ENCODE data around the gene AKT1.
"Not testable (repeated sequence)": the region's sequence is repeated elsewhere in the genome, so short reads cannot be mapped to it uniquely, and the experiment has no call there.

The AKT1 gene

DNA sequence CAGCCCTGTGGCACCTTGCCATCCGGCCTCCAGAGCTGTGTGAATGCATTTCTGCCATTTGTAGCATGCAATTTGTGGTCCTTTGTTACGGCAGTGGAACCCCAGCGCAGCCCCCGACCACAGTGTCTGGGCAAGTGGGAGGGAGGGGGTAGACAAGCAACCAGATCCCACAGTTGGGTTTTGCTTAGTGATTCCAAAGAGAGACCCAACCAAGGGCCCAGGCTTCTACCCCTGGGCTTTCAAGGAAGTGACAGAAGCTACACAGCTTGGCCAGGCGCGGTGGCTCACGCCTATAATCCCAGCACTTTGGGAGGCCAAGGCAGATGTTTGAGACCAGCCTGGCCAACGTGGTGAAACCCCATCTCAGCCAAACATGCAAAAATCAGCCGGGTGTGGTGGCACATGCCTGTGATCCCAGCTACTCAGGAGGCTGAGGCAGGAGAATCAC is 23.2 kb upstream of the AKT1 start:
- DNase-seq (ENCODE audit: low read depth): no peak

- DNase-seq (ENCODE audit: low read depth): no peak
These were observed 22.6 kb upstream of the AKT1 start for GRCh38 chr14:104817930-104818713.

- DNase-seq (ENCODE audit: low read depth): no peak
These were observed 21.0 kb upstream of the AKT1 start for GRCh38 chr14:104816616-104816884.

GRCh38 chr14:104814701-104815100 is 19.2 kb upstream of the AKT1 start:
- not testable (repeated sequence) for DNase-seq (ENCODE audit: low read depth)

- no peak for DNase-seq (ENCODE audit: low read depth)
These were observed 17.7 kb upstream of the AKT1 start for GRCh38 chr14:104813286-104813685.

DNA sequence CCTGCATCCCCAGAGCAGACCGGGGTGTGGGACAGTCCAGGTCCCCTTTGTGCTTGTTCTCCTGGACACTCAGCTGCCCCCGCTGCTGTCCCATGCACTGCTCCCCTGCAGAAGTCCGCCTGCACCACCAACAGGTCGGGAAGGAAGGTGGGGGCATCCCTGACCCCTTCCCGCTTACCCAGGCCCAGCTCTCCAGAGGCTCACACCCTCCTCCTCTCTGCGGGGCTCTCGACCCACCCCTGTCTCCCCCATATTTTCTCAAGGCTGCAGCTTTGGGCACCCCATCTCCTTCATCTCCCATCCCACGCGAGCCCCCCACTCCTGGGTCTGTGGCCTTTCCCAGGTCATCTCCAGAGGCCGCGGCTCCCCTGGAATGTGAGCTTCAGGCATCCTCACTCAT is 14.8 kb upstream of the AKT1 start:
- DNase-seq (ENCODE audit: low read depth): no peak

- no peak for DNase-seq (ENCODE audit: low read depth)
These were observed 12.9 kb upstream of the AKT1 start for GRCh38 chr14:104808456-104808855.

- DNase-seq (ENCODE audit: low read depth): no peak
These were observed 11.3 kb upstream of the AKT1 start for GRCh38 chr14:104806625-104807465.

DNA sequence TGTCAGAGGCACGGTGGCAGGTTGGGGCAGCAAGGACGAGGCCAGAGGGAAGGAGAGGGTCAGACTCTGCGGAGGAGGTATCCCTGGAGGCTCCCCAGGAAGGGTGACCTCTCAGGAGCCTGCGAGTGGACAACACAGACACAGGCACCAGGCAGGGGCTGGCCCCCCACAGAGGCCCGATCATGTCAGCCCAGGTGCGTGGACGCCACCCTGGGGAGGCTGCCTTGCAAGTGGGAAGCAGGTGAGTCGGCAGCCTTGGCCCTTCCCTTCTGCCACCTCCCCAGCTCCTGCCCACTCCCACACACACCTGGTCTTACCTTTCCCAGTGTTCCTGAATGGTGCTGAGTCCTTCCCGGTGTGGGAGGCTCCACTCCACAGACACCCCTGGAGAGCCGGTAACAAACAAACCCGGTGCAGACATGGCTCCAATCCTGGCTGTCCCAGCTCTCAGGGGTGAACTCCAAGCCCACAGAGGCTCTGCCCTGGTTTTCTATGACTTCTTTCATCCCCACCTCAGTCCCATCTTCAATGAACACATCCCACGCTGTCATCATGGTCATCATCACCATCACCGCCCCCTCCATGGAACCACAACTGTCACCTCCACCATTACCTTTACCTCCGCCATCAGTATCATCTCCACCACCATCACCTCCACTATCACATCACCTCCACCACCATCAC is 10.5 kb upstream of the AKT1 start:
- DNase-seq (ENCODE audit: low read depth): no peak

DNA sequence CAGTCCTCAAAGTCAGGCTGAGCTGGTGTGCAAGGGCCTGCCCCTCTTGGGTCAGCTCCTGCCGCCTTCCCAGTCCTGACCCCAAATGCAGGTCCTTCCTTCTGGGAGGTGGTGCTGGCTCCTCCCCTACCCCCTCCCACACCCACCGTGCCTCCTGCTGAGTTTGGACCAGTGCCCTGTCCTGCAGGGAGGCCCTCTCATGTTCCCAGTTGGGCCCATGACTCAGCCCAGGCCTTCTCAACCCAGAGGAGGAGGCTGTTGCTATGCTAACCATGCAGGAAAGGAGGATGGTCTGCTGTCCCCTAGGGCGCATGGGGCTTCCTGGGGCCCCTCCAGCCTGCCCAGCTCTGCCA is 9.8 kb upstream of the AKT1 start:
- no peak for DNase-seq (ENCODE audit: low read depth)

- DNase-seq (ENCODE audit: low read depth): no peak
These were observed 9.2 kb upstream of the AKT1 start for GRCh38 chr14:104804481-104805325.

- peak; percentile 49 for DNase-seq (ENCODE audit: low read depth)
These were observed 8.4 kb upstream of the AKT1 start for GRCh38 chr14:104803912-104804410.

GRCh38 chr14:104803280-104803911 is 7.8 kb upstream of the AKT1 start:
- DNase-seq (ENCODE audit: low read depth): no peak

DNA sequence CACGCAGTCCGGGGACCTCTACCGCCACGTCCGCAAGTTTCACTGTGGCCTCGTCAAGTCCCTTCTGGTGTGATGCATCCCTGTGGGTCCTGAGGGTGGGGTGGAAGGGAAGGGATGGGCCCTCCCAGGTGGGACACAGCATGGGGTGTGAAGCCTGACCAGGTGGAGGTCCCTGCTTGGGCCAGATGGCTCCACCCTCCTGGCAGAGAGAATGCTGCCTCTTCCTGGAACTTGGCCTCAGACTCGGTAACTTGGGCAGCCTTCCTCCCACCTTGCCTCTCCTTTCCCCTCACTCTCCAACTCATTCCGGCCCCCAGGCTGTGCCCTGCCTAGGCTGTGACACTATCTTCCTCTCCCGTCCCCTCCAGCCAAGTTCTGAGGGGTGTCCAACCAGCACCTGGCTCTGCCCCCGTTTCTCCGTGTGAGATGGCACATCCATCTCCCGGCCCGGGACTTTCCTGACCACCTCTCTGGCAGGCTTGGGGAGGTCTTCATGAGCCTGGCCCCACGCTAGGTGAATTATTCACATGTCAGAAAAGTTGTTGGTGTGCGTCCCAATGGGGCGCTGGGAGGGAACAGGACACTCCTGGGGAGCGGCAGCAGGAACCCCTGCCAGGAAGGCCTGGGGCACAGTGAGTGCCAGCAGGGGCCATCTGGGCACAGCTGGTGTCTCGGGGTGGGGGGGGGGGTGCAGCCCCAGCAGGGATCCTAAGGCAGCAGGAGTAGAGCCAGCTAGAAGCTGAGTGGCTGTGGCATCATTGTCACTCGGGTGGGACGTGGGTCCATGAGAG is 7.0 kb upstream of the AKT1 start:
- no peak for DNase-seq (ENCODE audit: low read depth)

GRCh38 chr14:104801520-104802393 is 6.2 kb upstream of the AKT1 start:
- DNase-seq (ENCODE audit: low read depth): no peak

DNA sequence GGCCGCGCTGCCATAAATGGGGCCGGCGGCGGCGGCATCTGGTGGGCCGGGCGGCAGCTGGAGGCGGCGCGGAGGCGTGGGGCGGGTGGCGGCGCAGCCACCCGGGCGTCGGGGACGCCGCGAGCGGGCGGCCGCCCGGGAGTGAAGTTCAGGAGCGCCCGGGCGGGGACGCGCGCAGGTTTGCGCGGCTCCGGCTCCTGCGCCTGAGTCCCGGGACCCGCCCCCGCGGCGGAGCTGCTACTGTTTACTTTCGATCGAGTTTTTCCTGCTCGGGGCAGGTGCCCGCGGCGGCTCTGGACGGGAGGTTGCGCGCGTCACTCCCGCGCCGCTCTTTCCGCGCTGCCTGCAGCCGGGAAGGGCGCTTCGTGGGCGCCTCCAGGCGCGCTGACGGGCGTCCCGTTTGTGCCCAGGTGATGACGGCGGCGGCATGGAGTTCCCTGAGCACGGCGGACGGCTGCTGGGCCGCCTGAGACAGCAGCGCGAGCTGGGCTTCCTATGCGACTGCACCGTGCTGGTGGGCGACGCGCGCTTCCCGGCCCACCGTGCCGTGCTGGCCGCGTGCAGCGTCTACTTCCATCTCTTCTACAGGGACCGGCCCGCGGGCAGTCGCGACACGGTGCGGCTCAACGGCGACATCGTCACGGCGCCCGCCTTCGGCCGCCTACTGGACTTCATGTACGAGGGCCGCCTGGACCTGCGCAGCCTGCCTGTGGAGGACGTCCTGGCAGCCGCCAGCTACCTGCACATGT is 5.4 kb upstream of the AKT1 start, which contains the start of gene ZBTB42:
Gene ZBTB42 (plus strand): TSS at position 331 of the 749 bp plus-strand sequence. CDS start 97 bp downstream, at position 428.
- no peak for DNase-seq (ENCODE audit: low read depth)

DNA sequence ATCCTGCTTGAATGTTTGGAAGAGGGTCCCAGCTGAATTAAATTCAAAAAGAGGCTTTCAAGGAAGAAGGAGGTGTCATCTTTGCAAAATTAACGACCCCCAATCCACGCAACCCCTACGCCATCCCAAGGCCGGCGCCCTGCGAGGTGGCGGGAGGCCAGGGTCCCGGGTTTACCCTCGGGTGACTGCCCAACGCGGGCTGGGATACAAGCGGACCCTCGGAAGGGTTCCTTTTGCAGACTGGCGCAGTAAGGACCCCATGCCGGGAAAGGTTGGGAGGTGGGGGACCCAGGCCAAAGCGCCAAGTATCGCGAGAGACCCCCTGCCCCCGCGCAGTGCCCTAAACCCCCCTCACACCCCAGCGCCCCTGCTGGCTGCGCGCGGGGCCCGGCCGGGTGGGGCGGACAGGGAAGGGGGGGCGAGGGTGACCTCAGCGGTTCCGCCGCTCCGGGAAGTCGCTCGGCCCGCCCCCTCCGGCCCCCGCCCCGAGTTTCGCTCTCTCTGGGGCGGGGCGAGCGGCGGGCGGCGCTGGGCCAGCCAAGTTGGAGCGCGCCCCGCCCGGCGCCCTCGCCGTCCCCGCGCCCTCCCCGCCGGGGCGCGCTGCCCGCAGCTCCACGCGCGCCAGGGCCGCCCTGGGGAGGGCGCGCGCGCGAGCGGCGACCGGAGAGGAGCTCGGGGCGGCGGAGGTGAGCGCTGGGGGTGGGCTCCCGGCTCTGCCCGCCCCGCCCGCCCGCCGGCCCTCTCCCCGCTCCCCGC is 4.6 kb upstream of the AKT1 start:
- DNase-seq (ENCODE audit: low read depth): no peak

All from CMK (cell line).